ENCODE data around the gene HINT1.

HINT1 gene

GRCh38 chr5:131165119-131165727 is at the start of gene HINT1:
TSS of gene HINT1 (minus strand) at chr5:131165256. CDS start at chr5:131165205, 51 bp downstream.
- H3K27me3 Mint-ChIP-seq = no peaks in the 10 kb centered on the region
- peak within 1 kb of the TSS; percentile 87 for H3K4me3 Mint-ChIP-seq
- peak within 1 kb of the TSS; percentile 94 for H3K27ac Mint-ChIP-seq
- peaks cover 38% of the 10 kb centered on the region for H3K36me3 Mint-ChIP-seq (ENCODE audit: low read depth)
- peaks cover 28% of the 10 kb centered on the region for H3K4me1 Mint-ChIP-seq (ENCODE audit: low read depth)
- H3K9me3 Mint-ChIP-seq = no peaks in the 10 kb centered on the region
- intact Hi-C loops (cut with micrococcal nuclease) = loop anchor here (2.0 to 10.0 kb wide), 2 partner anchors 252 to 630 kb away; partner anchors contain the start of gene FNIP1

GRCh38 chr5:131214609-131215227 is 49.7 kb upstream of the HINT1 start:
- intact Hi-C loops (cut with micrococcal nuclease) = loop anchor here (5.0 kb wide), 1 partner anchor 38 kb away; no protein-coding TSS in a partner anchor
- H3K36me3 Mint-ChIP-seq (ENCODE audit: low read depth) = peaks cover 7% of the 10 kb centered on the region
- H3K27me3 Mint-ChIP-seq = no peaks in the 10 kb centered on the region
- H3K4me1 Mint-ChIP-seq (ENCODE audit: low read depth) = peaks cover 51% of the 10 kb centered on the region
- H3K4me3 Mint-ChIP-seq = no peak overlapping the region
- H3K27ac Mint-ChIP-seq = peak overlapping the region; percentile 67
- H3K9me3 Mint-ChIP-seq = no peaks in the 10 kb centered on the region

GRCh38 chr5:131212471-131213021 is 47.5 kb upstream of the HINT1 start:
- peak overlapping the region; percentile 30 for H3K4me3 Mint-ChIP-seq
- H3K9me3 Mint-ChIP-seq = no peaks in the 10 kb centered on the region
- H3K27me3 Mint-ChIP-seq = no peaks in the 10 kb centered on the region
- H3K36me3 Mint-ChIP-seq (ENCODE audit: low read depth) = no peaks in the 10 kb centered on the region
- peaks cover 51% of the 10 kb centered on the region for H3K4me1 Mint-ChIP-seq (ENCODE audit: low read depth)
- peak overlapping the region; percentile 91 for H3K27ac Mint-ChIP-seq
- intact Hi-C loops (cut with micrococcal nuclease) = loop anchor here (5.0 kb wide), 1 partner anchor 40 kb away; no protein-coding TSS in a partner anchor

GRCh38 chr5:131211669-131212068 is 46.6 kb upstream of the HINT1 start:
- intact Hi-C loops (cut with micrococcal nuclease) = loop anchor here (5.0 kb wide), 1 partner anchor 41 kb away; no protein-coding TSS in a partner anchor
- no peak overlapping the region for H3K4me3 Mint-ChIP-seq

GRCh38 chr5:131210151-131210510 is 45.1 kb upstream of the HINT1 start:
- H3K36me3 Mint-ChIP-seq (ENCODE audit: low read depth) = no peaks in the 10 kb centered on the region
- H3K27ac Mint-ChIP-seq = peak overlapping the region; percentile 91
- H3K4me3 Mint-ChIP-seq = peak overlapping the region; percentile 68
- no peaks in the 10 kb centered on the region for H3K9me3 Mint-ChIP-seq
- no peaks in the 10 kb centered on the region for H3K27me3 Mint-ChIP-seq
- H3K4me1 Mint-ChIP-seq (ENCODE audit: low read depth) = peaks cover 53% of the 10 kb centered on the region
- intact Hi-C loops (cut with micrococcal nuclease) = loop anchor here (5.0 kb wide), 1 partner anchor 42 kb away; no protein-coding TSS in a partner anchor

More at GRCh38 chr5:131211669-131212068, 46.6 kb upstream of the HINT1 start:
- Mint-ChIP-seq H3K27ac (peak overlapping the region; percentile 91), H3K9me3 (no peaks in the 10 kb centered on the region), H3K27me3 (no peaks in the 10 kb centered on the region), H3K36me3 (ENCODE audit: low read depth) (no peaks in the 10 kb centered on the region), H3K4me1 (ENCODE audit: low read depth) (peaks cover 53% of the 10 kb centered on the region)

GRCh38 chr5:131209506-131210150 is 44.6 kb upstream of the HINT1 start:
- Mint-ChIP-seq H3K9me3 (no peaks in the 10 kb centered on the region), H3K4me1 (ENCODE audit: low read depth) (peaks cover 48% of the 10 kb centered on the region), H3K4me3 (peak overlapping the region; percentile 68), H3K27me3 (no peaks in the 10 kb centered on the region), H3K27ac (peak overlapping the region; percentile 91), H3K36me3 (ENCODE audit: low read depth) (no peaks in the 10 kb centered on the region)
- intact Hi-C loops (cut with micrococcal nuclease) = loop anchor here (2.0 to 5.0 kb wide), 3 partner anchors 15 to 43 kb away; partner anchors contain the start of gene LYRM7

- Mint-ChIP-seq H3K9me3 (no peaks in the 10 kb centered on the region), H3K4me1 (ENCODE audit: low read depth) (peaks cover 43% of the 10 kb centered on the region), H3K27ac (peak overlapping the region; percentile 91), H3K36me3 (ENCODE audit: low read depth) (no peaks in the 10 kb centered on the region), H3K27me3 (no peaks in the 10 kb centered on the region), H3K4me3 (no peak overlapping the region)
- intact Hi-C loops (cut with micrococcal nuclease) = loop anchor here (2.0 to 5.0 kb wide), 2 partner anchors 16 to 37 kb away; partner anchors contain the start of gene LYRM7
Measured at GRCh38 chr5:131209175-131209505, 44.1 kb upstream of the HINT1 start.

- H3K4me3 Mint-ChIP-seq = no peak overlapping the region
- no peaks in the 10 kb centered on the region for H3K27me3 Mint-ChIP-seq
- H3K4me1 Mint-ChIP-seq (ENCODE audit: low read depth) = peaks cover 35% of the 10 kb centered on the region
- intact Hi-C loops (cut with micrococcal nuclease) = loop anchor here (2.0 to 5.0 kb wide), 2 partner anchors 34 to 58 kb away; partner anchors contain the start of genes CDC42SE2 and LYRM7
- H3K9me3 Mint-ChIP-seq = no peaks in the 10 kb centered on the region
- no peaks in the 10 kb centered on the region for H3K36me3 Mint-ChIP-seq (ENCODE audit: low read depth)
- peak overlapping the region; percentile 70 for H3K27ac Mint-ChIP-seq
Measured at GRCh38 chr5:131206772-131207171, 41.7 kb upstream of the HINT1 start.

GRCh38 chr5:131206061-131206460 is 41.0 kb upstream of the HINT1 start:
- H3K4me3 Mint-ChIP-seq = no peak overlapping the region
- H3K9me3 Mint-ChIP-seq = no peaks in the 10 kb centered on the region
- no peaks in the 10 kb centered on the region for H3K36me3 Mint-ChIP-seq (ENCODE audit: low read depth)
- no peaks in the 10 kb centered on the region for H3K27me3 Mint-ChIP-seq
- peak overlapping the region; percentile 70 for H3K27ac Mint-ChIP-seq
- intact Hi-C loops (cut with micrococcal nuclease) = loop anchor here (2.0 to 5.0 kb wide), 2 partner anchors 34 to 59 kb away; partner anchors contain the start of genes CDC42SE2 and LYRM7
- H3K4me1 Mint-ChIP-seq (ENCODE audit: low read depth) = peaks cover 29% of the 10 kb centered on the region

GRCh38 chr5:131204964-131205363 is 39.9 kb upstream of the HINT1 start:
- Mint-ChIP-seq H3K27me3 (no peaks in the 10 kb centered on the region), H3K9me3 (no peaks in the 10 kb centered on the region), H3K36me3 (ENCODE audit: low read depth) (no peaks in the 10 kb centered on the region), H3K4me1 (ENCODE audit: low read depth) (peaks cover 18% of the 10 kb centered on the region), H3K27ac (no peak overlapping the region), H3K4me3 (no peak overlapping the region)
- intact Hi-C loops (cut with micrococcal nuclease) = loop anchor here (5.0 kb wide), 1 partner anchor 33 kb away; the partner anchor contains the start of gene LYRM7

GRCh38 chr5:131200560-131200959 is 35.5 kb upstream of the HINT1 start:
- no peak overlapping the region for H3K27ac Mint-ChIP-seq
- no peak overlapping the region for H3K4me3 Mint-ChIP-seq

GRCh38 chr5:131198625-131199024 is 33.6 kb upstream of the HINT1 start:
- intact Hi-C loops (cut with micrococcal nuclease) = no loop called here
- peaks cover 9% of the 10 kb centered on the region for H3K36me3 Mint-ChIP-seq (ENCODE audit: low read depth)
- no peak overlapping the region for H3K27ac Mint-ChIP-seq
- no peaks in the 10 kb centered on the region for H3K9me3 Mint-ChIP-seq
- H3K27me3 Mint-ChIP-seq = no peaks in the 10 kb centered on the region
- H3K4me1 Mint-ChIP-seq (ENCODE audit: low read depth) = no peaks in the 10 kb centered on the region
- H3K4me3 Mint-ChIP-seq = no peak overlapping the region

More at GRCh38 chr5:131200560-131200959, 35.5 kb upstream of the HINT1 start:
- H3K4me1 Mint-ChIP-seq (ENCODE audit: low read depth) = no peaks in the 10 kb centered on the region
- peaks cover 9% of the 10 kb centered on the region for H3K36me3 Mint-ChIP-seq (ENCODE audit: low read depth)
- no peaks in the 10 kb centered on the region for H3K9me3 Mint-ChIP-seq
- H3K27me3 Mint-ChIP-seq = no peaks in the 10 kb centered on the region
- intact Hi-C loops (cut with micrococcal nuclease) = no loop called here

- Mint-ChIP-seq H3K4me3 (no peak overlapping the region), H3K27ac (no peak overlapping the region), H3K36me3 (ENCODE audit: low read depth) (peaks cover 9% of the 10 kb centered on the region), H3K27me3 (no peaks in the 10 kb centered on the region), H3K9me3 (no peaks in the 10 kb centered on the region), H3K4me1 (ENCODE audit: low read depth) (peaks cover 9% of the 10 kb centered on the region)
- intact Hi-C loops (cut with micrococcal nuclease) = no loop called here
Measured at GRCh38 chr5:131196331-131196730, 31.3 kb upstream of the HINT1 start.

Measured in dendritic cell treated with granulocyte-macrophage colony-stimulating factor and Interleukin-4, amounts not matched to agents 40 ng/mL and 50 ng/mL, for 4 days (primary cell).